HCT116 (cell line): ENCODE results near the gene SHANK3. TPM values are rescaled to one million over a fixed set of nuclear protein-coding genes. Genes with fewer than 3 reads are reported as not detected.

Experiments used
- ATAC-seq: fragments of 200-7000 bp; cut with Tn5 transposase; 2 replicates; pipeline ENCODE4 v1.9.1; 2020; ENCODE audit warnings: mild to moderate bottlenecking, moderate library complexity
- BruUV-seq: library from RNA; stranded (reverse); fragments of 400-500 nt; replicated peaks from 2 replicates; lab custom pipeline; 2021; lab: Mats Ljungman, UMichigan
- CTCF ChIA-PET: fragments of 300-600 bp; sonication (Branson Sonifier 250); formaldehyde crosslinking; loops from one replicate; lab custom pipeline; 2021; ENCODE audit warnings: antibody characterized with exemption; lab: Charles Lee
- POLR2A ChIA-PET: fragments of 300-600, 350-600 bp; sonication (Branson Sonifier 250); formaldehyde crosslinking; loops from one replicate; lab custom pipeline; 2021; ENCODE audit warnings: antibody characterized with exemption; lab: Charles Lee
- RAD21 ChIA-PET, 2 experiments: fragments of 300-600 bp; sonication (Branson Sonifier 250); formaldehyde crosslinking; loops; one replicate each; lab custom pipeline; 2023; ENCODE audit warnings: low total read pairs in 2 of 2; ENCODE audit not compliant: uncharacterized antibody in 2 of 2, unreplicated experiment in 2 of 2, low non-redundant PET in 1 of 2; lab: Charles Lee
- DNase-seq: peaks from one replicate; pipeline ENCODE4 v3.0.0-alpha.2; 2010; ENCODE audit warnings: low read depth, low spot score
- H2AFZ ChIP-seq: fragments of 200-600 bp; shearing (Covaris generic), sonication (generic); 2 replicates; pipeline ENCODE4 v1.6.1; 2017; ENCODE audit warnings: low read depth, mixed run types, mixed read lengths, antibody characterized with exemption, low read length; ENCODE audit not compliant: poor library complexity, severe bottlenecking
- H3K27ac ChIP-seq: 2 replicates; pipeline ENCODE4 v1.5.1; 2012; ENCODE audit warnings: low read depth, low read length
- H3K27me3 ChIP-seq: fragments of 200-600 bp; sonication (generic); 2 replicates; pipeline ENCODE4 v1.6.1; 2016; ENCODE audit warnings: mixed run types, low read length, mixed read lengths; ENCODE audit not compliant: insufficient read depth
- H3K36me3 ChIP-seq, 2 experiments: fragments of 200-500 bp in 1 of 2; fragments of 200-600 bp in 1 of 2; sonication (Bioruptor generic) in 1 of 2; sonication (generic) in 1 of 2; 2 replicates each; pipeline versions ENCODE4 v1.5.1 to v1.6.1; 2014 to 2016; ENCODE audit warnings: low read length in 2 of 2, inconsistent platforms in 1 of 2, mixed read lengths in 1 of 2, mixed run types in 1 of 2; ENCODE audit not compliant: insufficient read depth in 2 of 2, control insufficient read depth in 1 of 2
- H3K4me1 ChIP-seq, 2 experiments: fragments of 200-600 bp in 1 of 2; sonication (generic) in 1 of 2; 2 replicates each; pipeline versions ENCODE4 v1.5.1 to v1.6.1; 2012 to 2017; ENCODE audit warnings: low read length in 2 of 2, inconsistent platforms in 1 of 2, mild to moderate bottlenecking in 1 of 2, mixed read lengths in 1 of 2, mixed run types in 1 of 2, moderate library complexity in 1 of 2; ENCODE audit not compliant: insufficient read depth in 2 of 2, control insufficient read depth in 1 of 2
- H3K4me2 ChIP-seq: fragments of 200-600 bp; sonication (generic); 2 replicates; pipeline ENCODE4 v1.6.1; 2017; ENCODE audit warnings: mixed run types, low read length, mixed read lengths
- H3K4me3 ChIP-seq, 2 experiments: fragments of 200-600 bp in 1 of 2; sonication (generic) in 1 of 2; replicated peaks in 1 of 2; 2 replicates each; pipeline ENCODE4 v1.5.1; 2011 to 2016; ENCODE audit warnings: low read length in 2 of 2, control low read depth in 1 of 2, low read depth in 1 of 2, mild to moderate bottlenecking in 1 of 2, mixed read lengths in 1 of 2, mixed run types in 1 of 2
- H3K79me2 ChIP-seq: fragments of 200-600 bp; sonication (generic); 2 replicates; pipeline ENCODE4 v1.6.1; 2017; ENCODE audit warnings: mild to moderate bottlenecking, mixed run types, low read length, moderate library complexity, mixed read lengths; ENCODE audit not compliant: insufficient read depth
- H3K9ac ChIP-seq: fragments of 200-600 bp; sonication (generic); 2 replicates; pipeline ENCODE4 v1.6.1; 2016; ENCODE audit warnings: low read length, mixed read lengths
- H3K9me2 ChIP-seq: fragments of 200-600 bp; sonication (generic), shearing (Covaris generic); 2 replicates; pipeline ENCODE4 v1.6.1; 2017; ENCODE audit warnings: mixed run types, mild to moderate bottlenecking, moderate library complexity; ENCODE audit not compliant: insufficient read depth
- H3K9me3 ChIP-seq, 2 experiments: fragments of 200-500 bp in 1 of 2; fragments of 200-600 bp in 1 of 2; sonication (Bioruptor generic) in 1 of 2; sonication (generic) in 1 of 2; 2 replicates each; pipeline ENCODE4 v1.6.1; 2014 to 2017; ENCODE audit warnings: low read length in 2 of 2, mixed read lengths in 2 of 2, inconsistent platforms in 1 of 2, low read depth in 1 of 2, mild to moderate bottlenecking in 1 of 2, mixed run types in 1 of 2, moderate library complexity in 1 of 2; ENCODE audit not compliant: control insufficient read depth in 1 of 2, insufficient read depth in 1 of 2
- H4K20me1 ChIP-seq: fragments of 200-600 bp; sonication (generic), shearing (Covaris generic); 2 replicates; pipeline ENCODE4 v1.6.1; 2017; ENCODE audit warnings: mixed run types, mild to moderate bottlenecking, moderate library complexity; ENCODE audit not compliant: insufficient read depth
- CEBPB ChIP-seq: IDR thresholded peaks from 2 replicates; pipeline ENCODE4 v1.6.1; 2012; ENCODE audit warnings: low read depth
- EGR1 ChIP-seq: IDR thresholded peaks from 2 replicates; pipeline ENCODE4 v1.6.1; 2012; ENCODE audit warnings: low read depth
- EZH2 ChIP-seq: fragments of 200-600 bp; sonication (generic); IDR thresholded peaks from 2 replicates; pipeline ENCODE4 v1.6.1; 2017; ENCODE audit warnings: antibody characterized with exemption, mixed run types
- EZH2phosphoT487 ChIP-seq: fragments of 200-600 bp; IDR thresholded peaks from 2 replicates; pipeline ENCODE4 v1.6.1; 2018; ENCODE audit warnings: antibody characterized with exemption, borderline replicate concordance
- JUND ChIP-seq: IDR thresholded peaks from 2 replicates; pipeline ENCODE4 v1.6.1; 2012
- MAX ChIP-seq: IDR thresholded peaks from 2 replicates; pipeline ENCODE4 v1.6.1; 2012
- POLR2A ChIP-seq: IDR thresholded peaks from 2 replicates; pipeline ENCODE4 v1.7.0; 2011; ENCODE audit warnings: borderline replicate concordance; ENCODE audit not compliant: insufficient read depth, insufficient read length; ENCODE audit errors: extremely low read depth
- POLR2AphosphoS5 ChIP-seq: IDR thresholded peaks from 2 replicates; pipeline ENCODE4 v1.6.1; 2011; ENCODE audit warnings: mild to moderate bottlenecking, low read depth, low read length, moderate library complexity
- SIN3A ChIP-seq: IDR thresholded peaks from 2 replicates; pipeline ENCODE4 v1.6.1; 2012; ENCODE audit warnings: low read depth
- SP1 ChIP-seq: IDR thresholded peaks from 2 replicates; pipeline ENCODE4 v1.6.1; 2012; ENCODE audit warnings: low read depth
- intact Hi-C: fragments of 100-400 bp; cut with micrococcal nuclease; formaldehyde crosslinking; loops from 2 replicates; pipeline ENCODE4 v1.10.0; 2022
- total RNA-seq: library from RNA; stranded (reverse); gene quantifications from one replicate; pipeline ENCODE4 v1.2.1, GENCODE V29; 2021; ENCODE audit not compliant: unreplicated experiment
- TF ChIP-seq, protein P1 (sequence below), 3 experiments: fragments of 200-600 bp in 1 of 3; sonication (generic) in 1 of 3; IDR thresholded peaks in 2 of 3; conservative IDR thresholded peaks in 1 of 3; 2 replicates each; pipeline ENCODE4 v1.5.1; 2012 to 2017; ENCODE audit warnings: low read depth in 2 of 3, low read length in 2 of 3, antibody characterized with exemption in 1 of 3, borderline replicate concordance in 1 of 3, control low read depth in 1 of 3, mild to moderate bottlenecking in 1 of 3, mixed read lengths in 1 of 3, mixed run types in 1 of 3, moderate library complexity in 1 of 3; ENCODE audit not compliant: insufficient read depth in 1 of 3

The SHANK3 gene
- total RNA-seq, 1 experiment from 2014 or later, result 16.0 TPM

- no peaks in the 10 kb centered on the region for H4K20me1 ChIP-seq
- no peak overlapping the region for H2AFZ ChIP-seq
- no peaks in the 10 kb centered on the region for H3K9me3 ChIP-seq
- no peak for TF ChIP-seq POLR2A
- no peak for TF ChIP-seq MAX
- no peak for TF ChIP-seq JUND
- TF ChIP-seq EZH2, result no peak
- no peak for TF ChIP-seq EZH2phosphoT487
- no peak for TF ChIP-seq SIN3A
- no peak for TF ChIP-seq POLR2AphosphoS5
- no peaks in the 10 kb centered on the region for H3K79me2 ChIP-seq
- ATAC-seq (no peak), DNase-seq (no peak)
- H3K27ac ChIP-seq, result no peak overlapping the region
- ChIA-PET POLR2A (no interaction called here), RAD21 (no interaction called here), CTCF (no interaction called here)
- H3K9ac ChIP-seq, result no peak overlapping the region
- H3K4me2 ChIP-seq, result no peak overlapping the region
- no TSS peak for BruUV-seq
- intact Hi-C loops, result no loop called here
- H3K4me3 ChIP-seq, result no peak overlapping the region
- no peaks in the 10 kb centered on the region for H3K4me1 ChIP-seq
- no peaks in the 10 kb centered on the region; a peak in 1 of 4 replicates for H3K36me3 ChIP-seq
- H3K27me3 ChIP-seq, result no peaks in the 10 kb centered on the region
- no peaks in the 10 kb centered on the region for H3K9me2 ChIP-seq
These were observed 38.3 kb downstream of the SHANK3 start for GRCh38 chr22:50710886-50711285.

- DNase-seq (no peak), ATAC-seq (no peak)
- Histone ChIP-seq H3K4me2 (no peak overlapping the region), H3K9me3 (no peaks in the 10 kb centered on the region), H3K27ac (no peak overlapping the region), H3K4me1 (no peaks in the 10 kb centered on the region), H3K9ac (no peak overlapping the region), H3K4me3 (no peak overlapping the region), H3K27me3 (no peaks in the 10 kb centered on the region), H2AFZ (no peak overlapping the region), H4K20me1 (no peaks in the 10 kb centered on the region), H3K36me3 (no peaks in the 10 kb centered on the region; a peak in 1 of 4 replicates), H3K79me2 (no peaks in the 10 kb centered on the region), H3K9me2 (no peaks in the 10 kb centered on the region)
- ChIA-PET POLR2A (no interaction called here), RAD21 (no interaction called here), CTCF (no interaction called here)
- intact Hi-C loops, result no loop called here
- no TSS peak for BruUV-seq
- no peak for TF ChIP-seq EZH2phosphoT487
- no peak for TF ChIP-seq EGR1
- no peak for TF ChIP-seq MAX
- TF ChIP-seq SP1, result no peak
- TF ChIP-seq POLR2AphosphoS5, result no peak
- TF ChIP-seq JUND, result no peak
- no peak for TF ChIP-seq SIN3A
- TF ChIP-seq POLR2A, result no peak
- no peak for TF ChIP-seq CEBPB
- TF ChIP-seq, protein P1, sequence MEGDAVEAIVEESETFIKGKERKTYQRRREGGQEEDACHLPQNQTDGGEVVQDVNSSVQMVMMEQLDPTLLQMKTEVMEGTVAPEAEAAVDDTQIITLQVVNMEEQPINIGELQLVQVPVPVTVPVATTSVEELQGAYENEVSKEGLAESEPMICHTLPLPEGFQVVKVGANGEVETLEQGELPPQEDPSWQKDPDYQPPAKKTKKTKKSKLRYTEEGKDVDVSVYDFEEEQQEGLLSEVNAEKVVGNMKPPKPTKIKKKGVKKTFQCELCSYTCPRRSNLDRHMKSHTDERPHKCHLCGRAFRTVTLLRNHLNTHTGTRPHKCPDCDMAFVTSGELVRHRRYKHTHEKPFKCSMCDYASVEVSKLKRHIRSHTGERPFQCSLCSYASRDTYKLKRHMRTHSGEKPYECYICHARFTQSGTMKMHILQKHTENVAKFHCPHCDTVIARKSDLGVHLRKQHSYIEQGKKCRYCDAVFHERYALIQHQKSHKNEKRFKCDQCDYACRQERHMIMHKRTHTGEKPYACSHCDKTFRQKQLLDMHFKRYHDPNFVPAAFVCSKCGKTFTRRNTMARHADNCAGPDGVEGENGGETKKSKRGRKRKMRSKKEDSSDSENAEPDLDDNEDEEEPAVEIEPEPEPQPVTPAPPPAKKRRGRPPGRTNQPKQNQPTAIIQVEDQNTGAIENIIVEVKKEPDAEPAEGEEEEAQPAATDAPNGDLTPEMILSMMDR (IDR thresholded peaks at IDR 0.05 in 2 of 3, conservative IDR thresholded peaks at IDR 0.05 in 1 of 3; ENCODE audit: borderline replicate concordance in 1 of 3, insufficient read depth in 1 of 3, low read depth in 2 of 3, low read length in 2 of 3), result no peak
These were observed 39.1 kb downstream of the SHANK3 start for GRCh38 chr22:50711446-50712340.
